Measurements from ENCODE around the gene SLF2.

Gene SLF2

DNA sequence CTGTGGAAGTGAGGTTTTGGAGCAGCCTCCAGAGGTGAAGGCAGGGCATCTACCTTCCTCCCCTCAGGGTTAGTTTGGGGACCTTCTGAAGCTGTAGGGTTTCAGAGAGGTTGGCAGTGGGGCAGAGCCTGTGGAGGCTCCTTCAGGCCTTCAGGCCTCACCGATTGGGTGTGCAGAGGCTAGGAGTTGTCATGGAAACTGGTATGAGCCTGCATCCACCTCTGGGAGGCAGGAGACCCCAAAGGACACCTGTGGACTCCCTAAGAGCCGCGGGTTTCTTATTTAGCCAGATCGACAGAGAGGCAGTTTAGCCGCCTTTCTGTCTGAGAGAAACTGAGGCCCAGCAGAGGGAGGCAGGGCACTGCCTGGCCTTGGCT lies 88.9 kb downstream of the SLF2 start:
- H3K36me3 Mint-ChIP-seq (ENCODE audit: insufficient read depth) = peaks cover 6% of the 10 kb centered on the region
- no peak overlapping the region for H3K27ac Mint-ChIP-seq
- H3K9me3 Mint-ChIP-seq = no peaks in the 10 kb centered on the region
- no peaks in the 10 kb centered on the region for H3K27me3 Mint-ChIP-seq
- H3K4me3 Mint-ChIP-seq = no peak overlapping the region
- peaks cover 16% of the 10 kb centered on the region in 2 donors for H3K4me1 Mint-ChIP-seq (ENCODE audit: low read depth in 2 of 2)
- DNase-seq (no peak), ATAC-seq (replicated peaks) (no peak)

DNA sequence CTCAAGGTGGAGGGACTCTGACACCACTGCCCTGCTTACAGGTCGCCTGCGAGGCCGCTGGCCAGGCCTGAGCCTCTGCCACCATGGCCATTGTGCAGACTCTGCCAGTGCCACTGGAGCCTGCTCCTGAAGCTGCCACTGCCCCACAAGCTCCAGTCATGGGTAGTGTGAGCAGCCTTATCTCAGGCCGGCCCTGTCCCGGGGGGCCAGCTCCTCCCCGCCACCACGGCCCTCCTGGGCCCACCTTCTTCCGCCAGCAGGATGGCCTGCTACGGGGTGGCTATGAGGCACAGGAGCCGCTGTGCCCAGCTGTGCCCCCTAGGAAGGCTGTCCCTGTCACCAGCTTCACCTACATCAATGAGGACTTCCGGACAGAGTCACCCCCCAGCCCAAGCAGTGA lies 89.7 kb downstream of the SLF2 start:
- H3K36me3 Mint-ChIP-seq (ENCODE audit: insufficient read depth) = peaks cover 3% of the 10 kb centered on the region
- ATAC-seq (replicated peaks) = no peak

GRCh38 chr10:101003639-101004206 lies 91.0 kb downstream of the SLF2 start:
- Mint-ChIP-seq H3K9me3 (no peaks in the 10 kb centered on the region), H3K27me3 (no peaks in the 10 kb centered on the region), H3K36me3 (ENCODE audit: insufficient read depth) (peaks cover 3% of the 10 kb centered on the region), H3K4me3 (no peak overlapping the region), H3K4me1 (ENCODE audit: low read depth in 2 of 2) (peaks cover 6 to 8% of the 10 kb centered on the region in 2 donors), H3K27ac (no peak overlapping the region)
- ATAC-seq (replicated peaks) = no peak
- no peak for DNase-seq

More for the DNA sequence above, 89.7 kb downstream of the SLF2 start:
- Mint-ChIP-seq H3K9me3 (no peaks in the 10 kb centered on the region), H3K4me3 (no peak overlapping the region), H3K27me3 (no peaks in the 10 kb centered on the region), H3K4me1 (ENCODE audit: low read depth in 2 of 2) (peaks cover 14 to 15% of the 10 kb centered on the region in 2 donors), H3K27ac (no peak overlapping the region)
- DNase-seq = no peak

GRCh38 chr10:101005361-101005760 lies 92.6 kb downstream of the SLF2 start:
- DNase-seq = no peak
- Mint-ChIP-seq H3K4me3 (no peak overlapping the region), H3K27ac (no peak overlapping the region), H3K36me3 (ENCODE audit: insufficient read depth) (peaks cover 3% of the 10 kb centered on the region), H3K4me1 (ENCODE audit: low read depth in 2 of 2) (peaks cover 4 to 6% of the 10 kb centered on the region in 2 donors), H3K9me3 (no peaks in the 10 kb centered on the region), H3K27me3 (no peaks in the 10 kb centered on the region)
- no peak for ATAC-seq (replicated peaks)

- Mint-ChIP-seq H3K4me1 (ENCODE audit: low read depth in 2 of 2) (peaks cover 2 to 4% of the 10 kb centered on the region in 2 donors), H3K4me3 (no peak overlapping the region), H3K27me3 (no peaks in the 10 kb centered on the region), H3K9me3 (no peaks in the 10 kb centered on the region), H3K27ac (no peak overlapping the region), H3K36me3 (ENCODE audit: insufficient read depth) (peaks cover 3% of the 10 kb centered on the region)
- ATAC-seq (replicated peaks) (no peak), DNase-seq (no peak)
Observed at GRCh38 chr10:101005869-101006567, 93.3 kb downstream of the SLF2 start.

DNA sequence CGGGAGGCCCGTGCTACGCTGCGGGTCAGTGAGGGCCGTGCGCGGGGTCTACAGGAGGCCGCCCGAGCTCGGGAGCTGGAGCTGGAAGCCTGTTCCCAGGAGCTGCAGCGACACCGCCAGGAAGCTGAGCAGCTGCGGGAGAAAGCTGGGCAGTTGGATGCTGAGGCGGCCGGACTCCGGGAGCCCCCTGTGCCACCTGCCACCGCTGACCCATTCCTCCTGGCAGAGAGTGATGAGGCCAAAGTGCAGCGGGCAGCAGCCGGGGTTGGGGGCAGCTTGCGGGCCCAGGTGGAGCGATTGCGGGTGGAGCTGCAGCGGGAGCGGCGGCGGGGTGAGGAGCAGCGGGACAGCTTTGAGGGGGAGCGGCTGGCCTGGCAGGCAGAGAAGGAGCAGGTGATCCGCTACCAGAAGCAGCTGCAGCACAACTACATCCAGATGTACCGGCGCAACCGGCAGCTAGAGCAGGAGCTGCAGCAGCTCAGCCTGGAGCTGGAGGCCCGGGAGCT lies 93.9 kb downstream of the SLF2 start:
- DNase-seq (no peak), ATAC-seq (replicated peaks) (no peak)
- no peaks in the 10 kb centered on the region for H3K9me3 Mint-ChIP-seq
- no peak overlapping the region for H3K27ac Mint-ChIP-seq
- H3K27me3 Mint-ChIP-seq = no peaks in the 10 kb centered on the region
- no peak overlapping the region for H3K4me3 Mint-ChIP-seq
- H3K4me1 Mint-ChIP-seq (ENCODE audit: low read depth in 2 of 2) = no peaks in the 10 kb centered on the region
- H3K36me3 Mint-ChIP-seq (ENCODE audit: insufficient read depth) = peaks cover 3% of the 10 kb centered on the region

- DNase-seq (no peak), ATAC-seq (replicated peaks) (no peak)
- Mint-ChIP-seq H3K4me3 (no peak overlapping the region), H3K27ac (no peak overlapping the region), H3K27me3 (no peaks in the 10 kb centered on the region), H3K9me3 (no peaks in the 10 kb centered on the region), H3K4me1 (ENCODE audit: low read depth in 2 of 2) (no peaks in the 10 kb centered on the region), H3K36me3 (ENCODE audit: insufficient read depth) (peaks cover 3% of the 10 kb centered on the region)
Observed at GRCh38 chr10:101007099-101007711, 94.4 kb downstream of the SLF2 start.

DNA sequence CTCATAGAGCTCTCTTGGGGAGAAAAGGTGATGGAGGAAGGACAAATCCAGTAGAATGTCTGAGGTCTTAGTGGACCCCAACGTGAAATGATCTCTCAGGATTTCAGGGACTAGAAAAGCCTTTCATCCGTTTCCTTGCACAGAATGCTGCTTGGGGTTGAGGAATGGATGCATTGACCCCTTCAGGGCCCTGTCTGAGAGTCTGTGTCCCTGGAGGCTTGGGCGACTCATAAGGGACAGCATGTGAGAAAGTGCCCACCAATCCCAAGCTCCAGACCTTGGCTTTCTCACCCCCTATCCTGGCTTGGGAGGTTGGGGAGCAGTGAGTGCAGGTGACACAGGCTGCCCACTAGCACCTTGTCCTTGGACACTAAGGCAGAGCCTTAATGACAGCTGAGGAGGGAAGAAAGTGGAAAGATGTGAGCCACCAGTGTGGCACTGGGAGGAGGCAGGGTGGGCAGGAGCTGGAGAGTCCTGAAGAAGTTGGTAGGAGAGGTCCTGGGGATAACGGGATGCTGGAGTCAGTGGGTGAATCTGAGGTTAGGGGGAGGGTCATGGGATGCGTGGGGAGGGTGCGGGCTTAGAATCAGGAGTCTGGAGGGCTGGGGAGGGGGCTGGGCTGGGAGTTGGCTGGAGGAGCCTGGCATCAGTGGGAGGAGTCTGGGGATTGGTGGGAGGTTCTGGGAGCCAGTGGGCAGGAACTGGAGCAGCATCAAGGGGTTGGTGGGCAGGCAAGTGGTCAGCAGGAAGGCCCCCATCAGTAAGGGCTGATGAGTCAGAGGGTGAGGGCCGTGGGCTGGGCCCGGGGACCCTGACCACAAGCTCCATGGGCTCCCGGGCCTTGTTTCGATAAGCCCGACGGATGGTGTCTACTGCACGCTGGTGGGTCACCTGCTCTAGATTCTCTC lies 95.4 kb downstream of the SLF2 start:
- peaks cover 4% of the 10 kb centered on the region for H3K36me3 Mint-ChIP-seq (ENCODE audit: insufficient read depth)

GRCh38 chr10:101008823-101009423 lies 96.2 kb downstream of the SLF2 start:
- H3K4me1 Mint-ChIP-seq (ENCODE audit: low read depth in 2 of 2) = peaks cover 9 to 10% of the 10 kb centered on the region in 2 donors
- peaks cover 6% of the 10 kb centered on the region for H3K36me3 Mint-ChIP-seq (ENCODE audit: insufficient read depth)
- H3K9me3 Mint-ChIP-seq = no peaks in the 10 kb centered on the region
- DNase-seq (no peak), ATAC-seq (replicated peaks) (no peak)
- peaks cover 0 to 8% of the 10 kb centered on the region in 2 donors for H3K27me3 Mint-ChIP-seq
- no peak overlapping the region for H3K4me3 Mint-ChIP-seq
- H3K27ac Mint-ChIP-seq = peak overlapping the region; percentile 30 to 38

More for the DNA sequence above, 95.4 kb downstream of the SLF2 start:
- H3K4me1 Mint-ChIP-seq (ENCODE audit: low read depth in 2 of 2) = peaks cover 5 to 6% of the 10 kb centered on the region in 2 donors
- H3K9me3 Mint-ChIP-seq = no peaks in the 10 kb centered on the region
- H3K4me3 Mint-ChIP-seq = no peak overlapping the region
- peaks cover 0 to 4% of the 10 kb centered on the region in 2 donors for H3K27me3 Mint-ChIP-seq
- H3K27ac Mint-ChIP-seq = peak overlapping the region; percentile 30 to 38
- DNase-seq = no peak
- no peak for ATAC-seq (replicated peaks)

GRCh38 chr10:101010329-101010728 lies 97.6 kb downstream of the SLF2 start:
- H3K27me3 Mint-ChIP-seq = peaks cover 5 to 16% of the 10 kb centered on the region in 2 donors
- H3K36me3 Mint-ChIP-seq (ENCODE audit: insufficient read depth) = peaks cover 6% of the 10 kb centered on the region
- H3K27ac Mint-ChIP-seq = no peak overlapping the region
- H3K4me3 Mint-ChIP-seq = no peak overlapping the region
- ATAC-seq (replicated peaks) = no peak
- H3K4me1 Mint-ChIP-seq (ENCODE audit: low read depth in 2 of 2) = peaks cover 16 to 18% of the 10 kb centered on the region in 2 donors
- no peak for DNase-seq
- H3K9me3 Mint-ChIP-seq = no peaks in the 10 kb centered on the region

- Mint-ChIP-seq H3K36me3 (ENCODE audit: insufficient read depth) (peaks cover 6% of the 10 kb centered on the region), H3K27ac (no peak overlapping the region), H3K27me3 (peaks cover 19 to 31% of the 10 kb centered on the region in 2 donors), H3K4me3 (no peak overlapping the region), H3K4me1 (ENCODE audit: low read depth in 2 of 2) (peaks cover 16 to 18% of the 10 kb centered on the region in 2 donors), H3K9me3 (no peaks in the 10 kb centered on the region)
- DNase-seq = no peak
- ATAC-seq (replicated peaks) = no peak
Observed at GRCh38 chr10:101011517-101012423, 99.0 kb downstream of the SLF2 start.
